DND-41 (cell line): ENCODE measurements around the gene GUCA1A.

Experiments used
- ATAC-seq: fragments of 200-7000 bp; cut with Tn5 transposase; 3 replicates; pipeline ENCODE4 v1.9.1; 2021; ENCODE audit warnings: low read depth; ENCODE audit not compliant: insufficient read depth
- DNase-seq: peaks from one replicate; pipeline ENCODE4 v3.0.0-alpha.2; 2020
- H2AFZ ChIP-seq: 2 replicates; pipeline ENCODE4 v1.6.0; 2012; ENCODE audit warnings: low read depth, low read length
- H3K27ac ChIP-seq: 2 replicates; pipeline ENCODE4 v1.5.1; 2012; ENCODE audit warnings: low read length, inconsistent platforms
- H3K27me3 ChIP-seq: fragments of 200-600 bp; sonication (generic); 2 replicates; pipeline ENCODE4 v1.6.0; 2012; ENCODE audit warnings: low read length, mild to moderate bottlenecking, inconsistent platforms; ENCODE audit not compliant: insufficient read depth, poor library complexity
- H3K36me3 ChIP-seq: 2 replicates; pipeline ENCODE4 v1.5.1; 2012; ENCODE audit warnings: low read length, inconsistent platforms; ENCODE audit not compliant: insufficient read depth
- H3K4me1 ChIP-seq: 2 replicates; pipeline ENCODE4 v1.5.1; 2012; ENCODE audit warnings: mild to moderate bottlenecking, low read length; ENCODE audit not compliant: insufficient read depth
- H3K4me2 ChIP-seq: 2 replicates; pipeline ENCODE4 v1.6.0; 2012; ENCODE audit warnings: mild to moderate bottlenecking, moderate library complexity, low read length, inconsistent platforms; ENCODE audit not compliant: insufficient read depth
- H3K4me3 ChIP-seq, 2 experiments: fragments of 200-600 bp in 1 of 2; shearing (Covaris generic) in 1 of 2; 2 replicates each; pipeline ENCODE4 v1.5.1; 2012 to 2016; ENCODE audit warnings: inconsistent platforms in 2 of 2, low read length in 2 of 2, mild to moderate bottlenecking in 2 of 2, low read depth in 1 of 2, moderate library complexity in 1 of 2
- H3K79me2 ChIP-seq: 2 replicates; pipeline ENCODE4 v1.6.0; 2012; ENCODE audit warnings: low read length, inconsistent platforms; ENCODE audit not compliant: insufficient read depth
- H3K9ac ChIP-seq: 2 replicates; pipeline ENCODE4 v1.6.0; 2012; ENCODE audit warnings: low read depth, mild to moderate bottlenecking, inconsistent platforms, low read length, moderate library complexity
- H3K9me3 ChIP-seq: 2 replicates; pipeline ENCODE4 v1.5.1; 2012; ENCODE audit warnings: low read length, moderate library complexity, mild to moderate bottlenecking, inconsistent platforms; ENCODE audit not compliant: insufficient read depth, severe bottlenecking
- H4K20me1 ChIP-seq: 2 replicates; pipeline ENCODE4 v1.6.0; 2012; ENCODE audit warnings: low read length; ENCODE audit not compliant: insufficient read depth
- CTCF ChIP-seq: IDR thresholded peaks from 2 replicates; pipeline ENCODE4 v1.5.1; 2012; ENCODE audit warnings: borderline replicate concordance, low read length, moderate library complexity, mild to moderate bottlenecking; ENCODE audit not compliant: poor library complexity, severe bottlenecking; ENCODE audit errors: extremely low read depth
- EZH2 ChIP-seq: IDR thresholded peaks from 3 replicates; pipeline ENCODE4 v1.6.1; 2012; ENCODE audit warnings: borderline replicate concordance, low read depth, mild to moderate bottlenecking, moderate library complexity, low read length, inconsistent platforms; ENCODE audit not compliant: severe bottlenecking

GUCA1A gene

GRCh38 chr6:42173101-42173500 is at the start of gene GUCA1A:
GUCA1A (plus strand) TSS chr6:42173364; CDS start chr6:42173614, 250 bp downstream.
- Histone ChIP-seq H3K27ac (no peak within 1 kb of the TSS), H3K9ac (no peak within 1 kb of the TSS), H3K4me1 (no peaks in the 10 kb centered on the region), H3K36me3 (no peaks in the 10 kb centered on the region), H4K20me1 (no peaks in the 10 kb centered on the region), H3K79me2 (no peaks in the 10 kb centered on the region), H3K4me3 (no peak within 1 kb of the TSS), H2AFZ (no peak within 1 kb of the TSS), H3K9me3 (no peaks in the 10 kb centered on the region), H3K27me3 (no peaks in the 10 kb centered on the region), H3K4me2 (no peak within 1 kb of the TSS)
- no peak for TF ChIP-seq EZH2
- TF ChIP-seq CTCF, result no peak
- ATAC-seq (no peak), DNase-seq (no peak)

GRCh38 chr6:42123379-42124103 is 49.6 kb upstream of the GUCA1A start:
- Histone ChIP-seq H3K4me3 (no peak overlapping the region), H3K79me2 (no peaks in the 10 kb centered on the region), H3K36me3 (no peaks in the 10 kb centered on the region), H3K27me3 (no peaks in the 10 kb centered on the region), H3K4me1 (no peaks in the 10 kb centered on the region), H2AFZ (no peak overlapping the region), H3K9ac (no peak overlapping the region), H3K9me3 (no peaks in the 10 kb centered on the region), H3K4me2 (no peak overlapping the region), H4K20me1 (no peaks in the 10 kb centered on the region), H3K27ac (no peak overlapping the region)
- ATAC-seq (no peak), DNase-seq (no peak)
- TF ChIP-seq EZH2 (no peak), CTCF (no peak)

GRCh38 chr6:42124223-42124836 is 48.8 kb upstream of the GUCA1A start:
- no peaks in the 10 kb centered on the region for H3K36me3 ChIP-seq
- no peak overlapping the region for H3K4me2 ChIP-seq
- TF ChIP-seq CTCF (no peak), EZH2 (no peak)
- no peaks in the 10 kb centered on the region for H3K9me3 ChIP-seq
- H3K27ac ChIP-seq, result no peak overlapping the region
- no peak overlapping the region for H3K9ac ChIP-seq
- no peaks in the 10 kb centered on the region for H3K27me3 ChIP-seq
- no peak for ATAC-seq
- no peaks in the 10 kb centered on the region for H3K4me1 ChIP-seq
- no peaks in the 10 kb centered on the region for H3K79me2 ChIP-seq
- H4K20me1 ChIP-seq, result no peaks in the 10 kb centered on the region
- no peak overlapping the region for H3K4me3 ChIP-seq
- DNase-seq, result no peak
- H2AFZ ChIP-seq, result no peak overlapping the region
